Endothelial cell of umbilical vein (primary cell): ENCODE measurements around the gene SLC9C2. TPM values are rescaled to one million over a fixed set of nuclear protein-coding genes. Genes with fewer than 3 reads are reported as not detected.

Experiments used
- BruUV-seq: library from RNA; stranded (reverse); fragments of 400-500 nt; replicated peaks from 2 replicates; lab custom pipeline; 2021; lab: Mats Ljungman, UMichigan
- CTCF ChIA-PET: fragments of 300-600, 350-600 bp; sonication (Branson Sonifier 250); formaldehyde crosslinking; loops from one replicate; lab custom pipeline; 2021; ENCODE audit warnings: antibody characterized with exemption, inconsistent platforms; lab: Charles Lee
- POLR2A ChIA-PET: fragments of 300-600, 350-600 bp; sonication (Branson Sonifier 250); formaldehyde crosslinking; loops from one replicate; lab custom pipeline; 2021; ENCODE audit warnings: antibody characterized with exemption, inconsistent platforms; lab: Charles Lee
- DNase-seq: peaks from one replicate; pipeline ENCODE4 v3.0.0-alpha.2; 2011; ENCODE audit warnings: low read depth, low spot score
- FAIRE-seq: peaks from 2 replicates; lab custom pipeline; 2011; peaks lifted over from hg19 to GRCh38; lab: Jason Lieb, UNC
- H2AFZ ChIP-seq: 2 replicates; pipeline ENCODE4 v1.6.0; 2012; ENCODE audit warnings: low read depth, low read length, control low read depth, inconsistent platforms
- H3K27ac ChIP-seq: 2 replicates; pipeline ENCODE4 v1.5.1; 2011; ENCODE audit warnings: low read depth, mild to moderate bottlenecking, control low read depth, low read length, moderate library complexity; ENCODE audit not compliant: insufficient read depth
- H3K27me3 ChIP-seq, 2 experiments: 2 replicates each; pipeline versions ENCODE4 v1.6.0 to v1.6.1; 2011; ENCODE audit warnings: low read length in 2 of 2, mixed read lengths in 1 of 2; ENCODE audit not compliant: control insufficient read depth in 2 of 2, insufficient read depth in 2 of 2
- H3K36me3 ChIP-seq, 2 experiments: 2 replicates in 1 of 2; 3 replicates in 1 of 2; pipeline ENCODE4 v1.5.1; 2011; ENCODE audit warnings: low read length in 2 of 2, mild to moderate bottlenecking in 1 of 2, moderate library complexity in 1 of 2; ENCODE audit not compliant: control insufficient read depth in 2 of 2, insufficient read depth in 2 of 2; ENCODE audit errors: extremely low read depth in 1 of 2
- H3K4me1 ChIP-seq: 3 replicates; pipeline ENCODE4 v1.5.1; 2011; ENCODE audit warnings: mild to moderate bottlenecking, low read length; ENCODE audit not compliant: control insufficient read depth, insufficient read depth; ENCODE audit errors: extremely low read depth
- H3K4me2 ChIP-seq: 2 replicates; pipeline ENCODE4 v1.6.1; 2011; ENCODE audit warnings: low read length, control low read depth, mixed read lengths; ENCODE audit not compliant: insufficient read depth
- H3K4me3 ChIP-seq, 3 experiments: fragments of 200-600 bp in 1 of 3; sonication (generic), shearing (Covaris generic) in 1 of 3; replicated peaks in 1 of 3; 2 replicates each; pipeline ENCODE4 v1.5.1; 2011 to 2016; ENCODE audit warnings: control low read depth in 3 of 3, low read length in 3 of 3, mild to moderate bottlenecking in 2 of 3, inconsistent platforms in 1 of 3, low read depth in 1 of 3, moderate library complexity in 1 of 3; ENCODE audit not compliant: insufficient read depth in 1 of 3
- H3K79me2 ChIP-seq: 2 replicates; pipeline ENCODE4 v1.6.0; 2012; ENCODE audit warnings: low read length, inconsistent platforms; ENCODE audit not compliant: control insufficient read depth, insufficient read depth
- H3K9ac ChIP-seq: replicated peaks from 2 replicates; pipeline ENCODE3; 2011; ENCODE audit warnings: low read length, control low read depth; ENCODE audit not compliant: insufficient read depth; ENCODE audit errors: extremely low read depth
- H3K9me1 ChIP-seq: replicated peaks from 3 replicates; pipeline ENCODE4 v1.6.0; 2011; ENCODE audit warnings: mild to moderate bottlenecking, low read length; ENCODE audit not compliant: control insufficient read depth, insufficient read depth; ENCODE audit errors: extremely low read depth
- H3K9me3 ChIP-seq: replicated peaks from 2 replicates; pipeline ENCODE4 v1.5.1; 2012; ENCODE audit warnings: low read length, inconsistent platforms; ENCODE audit not compliant: control insufficient read depth, insufficient read depth
- H4K20me1 ChIP-seq: replicated peaks from 2 replicates; pipeline ENCODE3; 2011; ENCODE audit warnings: mild to moderate bottlenecking, low read length; ENCODE audit not compliant: control insufficient read depth, insufficient read depth; ENCODE audit errors: extremely low read depth
- FOS ChIP-seq: IDR thresholded peaks from 2 replicates; pipeline ENCODE4 v1.6.1; 2011; ENCODE audit warnings: mild to moderate bottlenecking, low read length, moderate library complexity, borderline replicate concordance; ENCODE audit not compliant: insufficient read depth
- GATA2 ChIP-seq: IDR thresholded peaks from 2 replicates; pipeline ENCODE4 v1.7.0; 2011; ENCODE audit warnings: low read depth, mild to moderate bottlenecking, moderate library complexity, mixed read lengths, low read length; ENCODE audit not compliant: insufficient read length, insufficient read depth
- JUN ChIP-seq: IDR thresholded peaks from 2 replicates; pipeline ENCODE4 v1.6.1; 2011; ENCODE audit warnings: borderline replicate concordance, low read depth; ENCODE audit not compliant: insufficient read length, insufficient read depth
- MYC ChIP-seq: IDR thresholded peaks from one replicate; pipeline ENCODE4 v1.6.1; 2011; ENCODE audit warnings: mild to moderate bottlenecking, low read depth, low read length
- POLR2A ChIP-seq: IDR thresholded peaks from 2 replicates; pipeline ENCODE4 v1.6.1; 2012; ENCODE audit warnings: low read depth, mild to moderate bottlenecking, control low read depth, low read length
- POLR2AphosphoS5 ChIP-seq: IDR thresholded peaks from 2 replicates; pipeline ENCODE4 v1.6.1; 2012; ENCODE audit warnings: low read depth, mild to moderate bottlenecking, control low read depth, low read length, moderate library complexity; ENCODE audit not compliant: insufficient read depth
- dilution Hi-C: fragments of 300-500 bp; cut with MboI; formaldehyde crosslinking; loops from one replicate; pipeline ENCODE4 v1.15.0; 2019; ENCODE audit warnings: low sequenced_read_pairs; ENCODE audit not compliant: extremely low pct_ligation_motif_present
- intact Hi-C: fragments of 100-400 bp; cut with micrococcal nuclease; formaldehyde crosslinking; loops from one replicate; pipeline ENCODE4 v1.10.0; 2022
- polyA plus RNA-seq, 4 experiments: library from polyadenylated mRNA; depleted of rRNA in 3 of 4; stranded (reverse) in 3 of 4; unstranded in 1 of 4; fragments of >200 nt; gene quantifications; 2 replicates each; pipeline versions ENCODE4 v1.2.1 to v1.2.3, GENCODE V29; 2011 to 2012; ENCODE audit warnings: missing spikeins in 1 of 4
- total RNA-seq: library from RNA; stranded (reverse); gene quantifications from 2 replicates; pipeline ENCODE4 v1.2.3, GENCODE V29; 2021

SLC9C2 gene
- total and polyA plus RNA-seq, 2 donors (not counting 3 experiments of a cell fraction or from before 2014, with no cell fraction given), result 0.15 TPM; not detected in 1

DNA sequence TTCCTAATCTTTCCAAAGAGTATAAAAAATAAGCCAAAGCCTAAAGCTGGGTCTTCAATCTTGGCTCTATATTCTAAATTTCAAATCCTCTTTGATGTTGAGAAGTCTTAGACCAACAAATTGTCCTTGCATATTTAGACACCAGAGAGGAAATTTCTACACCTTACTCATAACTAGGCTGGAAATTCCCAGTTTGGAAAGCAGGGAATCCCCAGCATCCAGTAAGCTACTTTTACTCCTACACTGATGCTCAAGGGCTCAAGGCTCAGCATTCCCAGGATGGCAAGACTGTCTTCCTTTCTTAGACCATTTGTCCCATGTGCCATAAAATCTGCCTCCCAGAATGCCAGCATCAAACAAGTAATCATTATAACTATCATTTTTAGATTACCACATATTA, 97.5 kb downstream of the SLC9C2 start:
- Histone ChIP-seq H2AFZ (no peak overlapping the region), H3K79me2 (no peaks in the 10 kb centered on the region), H3K36me3 (no peaks in the 10 kb centered on the region), H3K9me3 (no peaks in the 10 kb centered on the region), H3K4me2 (no peak overlapping the region), H3K27me3 (peaks cover 0 to 3% of the 10 kb centered on the region in 2 experiments), H3K27ac (no peak overlapping the region), H3K4me1 (no peaks in the 10 kb centered on the region), H3K4me3 (no peak overlapping the region), H4K20me1 (no peaks in the 10 kb centered on the region), H3K9me1 (no peaks in the 10 kb centered on the region), H3K9ac (no peak overlapping the region)
- DNase-seq (no peak), FAIRE-seq (no peak)
- BruUV-seq, result no TSS peak
- no peak for TF ChIP-seq POLR2A
- ChIA-PET POLR2A (no interaction called here), CTCF (interaction anchor here (1.2 kb wide), 1 partner anchor 757 kb away, joined by 3 read pairs; no protein-coding TSS in a partner anchor)
- intact Hi-C loops (no loop called here), dilution Hi-C loops (no loop called here)

DNA sequence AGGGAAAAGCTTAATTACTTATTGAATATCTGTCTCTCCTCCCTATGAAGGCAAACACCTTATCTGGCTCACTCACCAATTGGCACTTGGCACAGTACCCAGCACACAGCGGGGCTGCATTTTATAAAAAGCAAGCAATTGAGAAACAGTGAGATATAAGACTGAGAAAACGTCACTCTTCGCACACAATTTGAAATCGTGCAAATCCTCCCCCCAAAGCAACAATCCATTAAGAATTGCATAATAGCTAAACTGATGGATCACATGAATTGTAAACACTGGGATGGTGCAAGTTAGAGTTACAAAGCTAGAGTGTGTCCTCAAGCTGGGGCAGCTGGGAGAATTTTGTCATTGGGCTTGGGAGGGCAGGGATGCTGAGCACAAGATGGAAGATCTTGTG, 98.6 kb downstream of the SLC9C2 start:
- Histone ChIP-seq H2AFZ (no peak overlapping the region), H3K79me2 (no peaks in the 10 kb centered on the region), H3K9me3 (no peaks in the 10 kb centered on the region), H4K20me1 (no peaks in the 10 kb centered on the region), H3K27me3 (peaks cover 0 to 3% of the 10 kb centered on the region in 2 experiments), H3K27ac (no peak overlapping the region), H3K4me3 (no peak overlapping the region), H3K9ac (no peak overlapping the region), H3K4me2 (no peak overlapping the region), H3K36me3 (no peaks in the 10 kb centered on the region), H3K4me1 (no peaks in the 10 kb centered on the region), H3K9me1 (no peaks in the 10 kb centered on the region)
- no TSS peak for BruUV-seq
- ChIA-PET CTCF (interaction anchor here (0.8 to 1.2 kb wide), 2 partner anchors 18 to 758 kb away, joined by 3 read pairs; no protein-coding TSS in a partner anchor), POLR2A (interaction anchor here (0.7 kb wide), 1 partner anchor 428 kb away, joined by 4 read pairs; no protein-coding TSS in a partner anchor)
- DNase-seq, result no peak
- dilution Hi-C loops, result no loop called here
- TF ChIP-seq MYC, result no peak
- no peak for TF ChIP-seq POLR2AphosphoS5
- no peak for TF ChIP-seq FOS
- no peak for TF ChIP-seq GATA2
- no peak for TF ChIP-seq JUN
- no peak for TF ChIP-seq POLR2A
- FAIRE-seq, result no peak
- intact Hi-C loops, result no loop called here
